Activated T-cell treated with anti-CD3 and anti-CD28 coated beads, Interleukin-2, amount 50 U/mL, for 24 hours (primary cell): ENCODE data around the gene AURKA.

Experiments
- DNase-seq: peaks from one replicate; pipeline ENCODE4 v3.0.0-alpha.2; 2020
- H3K27ac Mint-ChIP-seq: 2 replicates; pipeline ENCODE4 v1.8.0; 2020; ENCODE audit warnings: mild to moderate bottlenecking, mixed read lengths
- H3K27me3 Mint-ChIP-seq: 2 replicates; pipeline ENCODE4 v1.8.0; 2020; ENCODE audit warnings: mixed read lengths
- H3K36me3 Mint-ChIP-seq: 2 replicates; pipeline ENCODE4 v1.8.0; 2020; ENCODE audit warnings: low read depth, mixed read lengths
- H3K4me1 Mint-ChIP-seq: 2 replicates; pipeline ENCODE4 v1.8.0; 2020; ENCODE audit warnings: low read depth, mixed read lengths
- H3K4me3 Mint-ChIP-seq: 2 replicates; pipeline ENCODE4 v1.8.0; 2020; ENCODE audit warnings: mild to moderate bottlenecking, moderate library complexity, mixed read lengths
- H3K9me3 Mint-ChIP-seq: 2 replicates; pipeline ENCODE4 v1.8.0; 2020; ENCODE audit warnings: mixed read lengths

The AURKA gene

GRCh38 chr20:56368351-56369134, 23.5 kb downstream of the AURKA start:
- Mint-ChIP-seq H3K9me3 (no peaks in the 10 kb centered on the region), H3K36me3 (peaks cover 78% of the 10 kb centered on the region), H3K4me1 (peaks cover 11% of the 10 kb centered on the region), H3K27me3 (no peaks in the 10 kb centered on the region), H3K27ac (no peak overlapping the region), H3K4me3 (no peak overlapping the region)
- DNase-seq: no peak

GRCh38 chr20:56363491-56363890, 28.5 kb downstream of the AURKA start:
- DNase-seq: no peak
- Mint-ChIP-seq H3K4me3 (no peak overlapping the region), H3K36me3 (peaks cover 29% of the 10 kb centered on the region), H3K27ac (no peak overlapping the region), H3K9me3 (no peaks in the 10 kb centered on the region), H3K4me1 (peaks cover 17% of the 10 kb centered on the region), H3K27me3 (no peaks in the 10 kb centered on the region)

- H3K4me3 Mint-ChIP-seq: no peak overlapping the region
- no peak for DNase-seq
- no peak overlapping the region for H3K27ac Mint-ChIP-seq
- H3K9me3 Mint-ChIP-seq: no peaks in the 10 kb centered on the region
- peaks cover 21% of the 10 kb centered on the region for H3K4me1 Mint-ChIP-seq
- H3K27me3 Mint-ChIP-seq: no peaks in the 10 kb centered on the region
- peaks cover 24% of the 10 kb centered on the region for H3K36me3 Mint-ChIP-seq
Measured at GRCh38 chr20:56362833-56363413, 29.1 kb downstream of the AURKA start.

- peaks cover 21% of the 10 kb centered on the region for H3K4me1 Mint-ChIP-seq
- H3K27me3 Mint-ChIP-seq: no peaks in the 10 kb centered on the region
- no peak for DNase-seq
- H3K9me3 Mint-ChIP-seq: no peaks in the 10 kb centered on the region
- H3K4me3 Mint-ChIP-seq: no peak overlapping the region
- H3K36me3 Mint-ChIP-seq: peaks cover 14% of the 10 kb centered on the region
- H3K27ac Mint-ChIP-seq: no peak overlapping the region
Measured at GRCh38 chr20:56361900-56362299, 30.1 kb downstream of the AURKA start.

GRCh38 chr20:56360908-56361205, 31.2 kb downstream of the AURKA start:
- H3K4me3 Mint-ChIP-seq: no peak overlapping the region
- no peak for DNase-seq

GRCh38 chr20:56360133-56360907, 31.7 kb downstream of the AURKA start:
- Mint-ChIP-seq H3K4me1 (peaks cover 21% of the 10 kb centered on the region), H3K9me3 (no peaks in the 10 kb centered on the region), H3K36me3 (no peaks in the 10 kb centered on the region), H3K27ac (peak overlapping the region; percentile 16), H3K4me3 (peak overlapping the region; percentile 85), H3K27me3 (no peaks in the 10 kb centered on the region)
- no peak for DNase-seq

More at GRCh38 chr20:56360908-56361205, 31.2 kb downstream of the AURKA start:
- Mint-ChIP-seq H3K27ac (no peak overlapping the region), H3K4me1 (peaks cover 21% of the 10 kb centered on the region), H3K36me3 (peaks cover 4% of the 10 kb centered on the region), H3K9me3 (no peaks in the 10 kb centered on the region), H3K27me3 (no peaks in the 10 kb centered on the region)

GRCh38 chr20:56359212-56360132, 32.5 kb downstream of the AURKA start:
- peak overlapping the region; percentile 85 for H3K4me3 Mint-ChIP-seq
- no peaks in the 10 kb centered on the region for H3K9me3 Mint-ChIP-seq
- no peaks in the 10 kb centered on the region for H3K27me3 Mint-ChIP-seq
- H3K27ac Mint-ChIP-seq: peak overlapping the region; percentile 69
- H3K36me3 Mint-ChIP-seq: no peaks in the 10 kb centered on the region
- DNase-seq: peak; percentile 56
- H3K4me1 Mint-ChIP-seq: peaks cover 21% of the 10 kb centered on the region

- Mint-ChIP-seq H3K4me3 (peak within 1 kb of the TSS; percentile 85), H3K27ac (peak within 1 kb of the TSS; percentile 69), H3K4me1 (peaks cover 21% of the 10 kb centered on the region), H3K36me3 (no peaks in the 10 kb centered on the region), H3K27me3 (no peaks in the 10 kb centered on the region), H3K9me3 (no peaks in the 10 kb centered on the region)
- DNase-seq: peak; percentile 87
Measured at GRCh38 chr20:56358600-56359211, 33.3 kb downstream of the AURKA start, which contains the start of gene FAM210B. FAM210B (plus strand) TSS chr20:56358974; CDS start chr20:56359006, 32 bp downstream.

- DNase-seq: no peak
- Mint-ChIP-seq H3K4me1 (peaks cover 21% of the 10 kb centered on the region), H3K27ac (no peak overlapping the region), H3K4me3 (peak overlapping the region; percentile 69), H3K9me3 (no peaks in the 10 kb centered on the region), H3K36me3 (no peaks in the 10 kb centered on the region), H3K27me3 (no peaks in the 10 kb centered on the region)
Measured at GRCh38 chr20:56358070-56358469, 33.9 kb downstream of the AURKA start.

- Mint-ChIP-seq H3K4me3 (no peak overlapping the region), H3K36me3 (no peaks in the 10 kb centered on the region), H3K27ac (no peak overlapping the region), H3K4me1 (peaks cover 3% of the 10 kb centered on the region), H3K27me3 (peaks cover 9% of the 10 kb centered on the region), H3K9me3 (no peaks in the 10 kb centered on the region)
- no peak for DNase-seq
Measured at GRCh38 chr20:56353356-56353755, 38.7 kb downstream of the AURKA start.

GRCh38 chr20:56352345-56353055, 39.5 kb downstream of the AURKA start:
- no peaks in the 10 kb centered on the region for H3K36me3 Mint-ChIP-seq
- no peaks in the 10 kb centered on the region for H3K9me3 Mint-ChIP-seq
- H3K4me3 Mint-ChIP-seq: no peak overlapping the region
- H3K27me3 Mint-ChIP-seq: peaks cover 16% of the 10 kb centered on the region
- no peak overlapping the region for H3K27ac Mint-ChIP-seq
- no peaks in the 10 kb centered on the region for H3K4me1 Mint-ChIP-seq
- DNase-seq: no peak

GRCh38 chr20:56350842-56351241, 41.2 kb downstream of the AURKA start:
- Mint-ChIP-seq H3K27ac (no peak overlapping the region), H3K36me3 (no peaks in the 10 kb centered on the region), H3K4me1 (no peaks in the 10 kb centered on the region), H3K9me3 (no peaks in the 10 kb centered on the region), H3K4me3 (no peak overlapping the region), H3K27me3 (peaks cover 26% of the 10 kb centered on the region)
- DNase-seq: no peak

- Mint-ChIP-seq H3K36me3 (no peaks in the 10 kb centered on the region), H3K4me1 (peaks cover 4% of the 10 kb centered on the region), H3K9me3 (no peaks in the 10 kb centered on the region), H3K27me3 (peaks cover 46% of the 10 kb centered on the region), H3K4me3 (no peak overlapping the region), H3K27ac (no peak overlapping the region)
- no peak for DNase-seq
Measured at GRCh38 chr20:56348746-56349145, 43.3 kb downstream of the AURKA start.
